A172 (cell line): ENCODE measurements around the gene ABL2. TPM values are rescaled to one million over a fixed set of nuclear protein-coding genes. Genes with fewer than 3 reads are reported as not detected.

Source experiments
- DNase-seq: peaks from one replicate; pipeline ENCODE4 v3.0.0-alpha.2; 2015; ENCODE audit warnings: low spot score
- total RNA-seq: library from RNA; depleted of rRNA; stranded (reverse); fragments of >200 nt; shearing (Covaris generic); gene quantifications from 2 replicates; pipeline ENCODE4 v1.2.3, GENCODE V29; 2014; rRNA removed

ABL2 gene
- total RNA-seq, 1 experiment from 2014 or later = 71.3 TPM

- DNase-seq = no peak
These were observed 176.7 kb downstream of the ABL2 start for GRCh38 chr1:179052776-179053175.

Other genes starting within 250 kb of the ABL2 start
- 44.5 and 51.7 TPM in 2 replicates for gene FAM20B, start 203.8 kb downstream of the ABL2 start, total RNA-seq
- 49.2 and 65.1 TPM in 2 replicates for gene TOR3A, start 147.6 kb downstream of the ABL2 start, total RNA-seq
- 49.3 and 78.0 TPM in 2 replicates for gene SOAT1, start 64.1 kb upstream of the ABL2 start, total RNA-seq
- gene AXDND1, start 136.3 kb upstream of the ABL2 start, total RNA-seq = 0.65 TPM in 1 of 2 replicates, not detected in the other